Cardiac muscle cell (in vitro differentiated cells and primary cell): Measurements from ENCODE around the gene FHL1. TPM values are rescaled to one million over a fixed set of nuclear protein-coding genes. Genes with fewer than 3 reads are reported as not detected.

Experiments used
- DNase-seq, 2 donors: peaks; one replicate each; pipeline versions ENCODE4 v3.0.0 to v3.0.0-alpha.2; 2010 to 2017; ENCODE audit warnings: low read depth in 1 of 2, low spot score in 1 of 2
- H3K27ac ChIP-seq: fragments of 200-600 bp; sonication (generic); 2 replicates; pipeline ENCODE4 v1.5.1; 2016
- H3K27me3 ChIP-seq: fragments of 200-600 bp; sonication (generic); 2 replicates; pipeline ENCODE4 v1.6.0; 2016; ENCODE audit warnings: control low read depth
- H3K36me3 ChIP-seq: fragments of 200-600 bp; sonication (generic); 2 replicates; pipeline ENCODE4 v1.5.1; 2016; ENCODE audit warnings: control low read depth
- H3K4me1 ChIP-seq: fragments of 200-600 bp; sonication (generic); 2 replicates; pipeline ENCODE4 v1.8.1; 2017; ENCODE audit warnings: low read depth, mild to moderate bottlenecking, mixed run types
- H3K4me3 ChIP-seq: fragments of 200-600 bp; sonication (generic); 2 replicates; pipeline ENCODE4 v1.5.1; 2016; ENCODE audit warnings: mild to moderate bottlenecking
- H3K9me3 ChIP-seq: fragments of 200-600 bp; sonication (generic); 2 replicates; pipeline ENCODE4 v1.5.1; 2017; ENCODE audit warnings: low read depth, mild to moderate bottlenecking, control low read depth
- polyA plus RNA-seq: library from polyadenylated mRNA; unstranded; fragments of >200 nt; fragmentation: Nextera tagmentation; extraction: Ambion mirVana; gene quantifications from 2 replicates; pipeline ENCODE4 v1.2.1, GENCODE V29; 2016
- total RNA-seq: library from RNA; depleted of rRNA; stranded (reverse); fragments of >200 nt; gene quantifications from 2 replicates; pipeline ENCODE4 v1.2.3, GENCODE V29; 2016
- TF ChIP-seq, protein P1 (sequence below): IDR thresholded peaks from 2 replicates; pipeline ENCODE4 v1.5.1; 2012; ENCODE audit warnings: low read depth, mild to moderate bottlenecking, low read length

Gene FHL1
- total and polyA plus RNA-seq, 2 experiments from 2014 or later = 23.5 to 38.9 TPM

DNA sequence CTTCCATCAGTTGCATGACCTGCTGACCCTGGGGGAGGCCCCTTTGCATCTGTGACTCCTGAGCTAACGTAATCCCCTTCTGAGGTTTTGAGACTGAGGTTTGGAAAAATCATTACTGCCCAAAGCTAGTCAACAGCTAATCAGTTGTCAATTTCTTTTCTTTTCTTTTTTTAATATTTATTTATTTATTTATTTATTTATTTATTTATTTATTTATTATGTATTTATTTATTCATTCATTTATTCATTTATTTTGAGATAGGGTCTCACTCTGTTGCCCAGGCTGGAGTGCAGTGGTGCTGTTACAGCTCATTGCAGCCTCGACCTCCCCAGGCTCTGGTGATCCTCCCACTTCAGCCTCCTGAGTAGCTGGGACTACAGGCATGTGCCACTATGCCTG lies 25.1 kb upstream of the FHL1 start:
- Histone ChIP-seq H3K27me3 (no peaks in the 10 kb centered on the region), H3K36me3 (no peaks in the 10 kb centered on the region), H3K27ac (no peak overlapping the region), H3K9me3 (no peaks in the 10 kb centered on the region), H3K4me3 (no peak overlapping the region), H3K4me1 (peaks cover 4% of the 10 kb centered on the region)
- TF ChIP-seq, protein P1, sequence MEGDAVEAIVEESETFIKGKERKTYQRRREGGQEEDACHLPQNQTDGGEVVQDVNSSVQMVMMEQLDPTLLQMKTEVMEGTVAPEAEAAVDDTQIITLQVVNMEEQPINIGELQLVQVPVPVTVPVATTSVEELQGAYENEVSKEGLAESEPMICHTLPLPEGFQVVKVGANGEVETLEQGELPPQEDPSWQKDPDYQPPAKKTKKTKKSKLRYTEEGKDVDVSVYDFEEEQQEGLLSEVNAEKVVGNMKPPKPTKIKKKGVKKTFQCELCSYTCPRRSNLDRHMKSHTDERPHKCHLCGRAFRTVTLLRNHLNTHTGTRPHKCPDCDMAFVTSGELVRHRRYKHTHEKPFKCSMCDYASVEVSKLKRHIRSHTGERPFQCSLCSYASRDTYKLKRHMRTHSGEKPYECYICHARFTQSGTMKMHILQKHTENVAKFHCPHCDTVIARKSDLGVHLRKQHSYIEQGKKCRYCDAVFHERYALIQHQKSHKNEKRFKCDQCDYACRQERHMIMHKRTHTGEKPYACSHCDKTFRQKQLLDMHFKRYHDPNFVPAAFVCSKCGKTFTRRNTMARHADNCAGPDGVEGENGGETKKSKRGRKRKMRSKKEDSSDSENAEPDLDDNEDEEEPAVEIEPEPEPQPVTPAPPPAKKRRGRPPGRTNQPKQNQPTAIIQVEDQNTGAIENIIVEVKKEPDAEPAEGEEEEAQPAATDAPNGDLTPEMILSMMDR = no peak
- DNase-seq = no peak

DNA sequence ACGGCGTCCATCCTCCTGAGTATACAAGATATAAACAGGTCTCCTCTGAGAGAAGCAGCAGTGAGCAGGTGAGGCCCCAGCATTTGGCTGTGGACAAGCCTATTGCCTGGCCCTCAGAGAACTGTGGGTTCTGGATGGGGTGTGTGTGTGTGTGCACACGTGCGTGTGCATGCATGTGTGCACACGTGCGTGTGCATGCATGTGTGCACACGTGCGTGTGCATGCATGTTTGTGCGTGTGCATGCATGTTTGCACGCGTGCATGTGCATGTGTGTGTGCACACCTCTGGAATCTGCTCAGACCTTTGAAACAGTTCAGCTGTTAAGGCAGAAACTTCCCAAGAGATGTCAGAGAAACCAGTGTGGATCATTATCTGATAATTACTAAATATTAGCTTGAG lies 22.2 kb upstream of the FHL1 start:
- no peaks in the 10 kb centered on the region for H3K9me3 ChIP-seq
- peaks cover 7% of the 10 kb centered on the region for H3K4me1 ChIP-seq
- no peak overlapping the region for H3K4me3 ChIP-seq
- TF ChIP-seq, protein P1 = no peak
- no peaks in the 10 kb centered on the region for H3K27me3 ChIP-seq
- H3K27ac ChIP-seq = no peak overlapping the region
- H3K36me3 ChIP-seq = no peaks in the 10 kb centered on the region
- DNase-seq = no peak

DNA sequence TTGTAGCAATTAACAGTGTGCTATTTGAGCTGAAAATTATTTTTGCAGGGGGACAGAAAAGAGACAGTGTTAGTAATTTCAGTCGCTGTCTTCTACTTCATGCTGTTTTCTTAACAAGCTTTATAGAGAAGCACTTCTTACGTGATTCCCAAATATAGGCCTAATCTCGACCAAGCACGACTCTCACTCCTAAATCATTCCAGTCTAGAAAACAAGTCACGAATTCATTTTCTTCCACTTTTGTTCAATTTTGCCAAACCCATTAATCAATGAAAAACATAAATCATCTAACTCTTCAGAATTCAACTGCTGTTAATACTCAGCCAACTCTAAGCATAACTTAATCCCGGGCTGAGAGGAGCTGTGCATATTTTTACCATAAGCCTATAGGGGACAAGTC lies 21.0 kb upstream of the FHL1 start:
- H3K27ac ChIP-seq = no peak overlapping the region
- no peaks in the 10 kb centered on the region for H3K27me3 ChIP-seq
- H3K4me1 ChIP-seq = peaks cover 7% of the 10 kb centered on the region
- H3K4me3 ChIP-seq = no peak overlapping the region
- TF ChIP-seq, protein P1 = no peak
- DNase-seq = no peak
- no peaks in the 10 kb centered on the region for H3K9me3 ChIP-seq
- H3K36me3 ChIP-seq = no peaks in the 10 kb centered on the region

DNA sequence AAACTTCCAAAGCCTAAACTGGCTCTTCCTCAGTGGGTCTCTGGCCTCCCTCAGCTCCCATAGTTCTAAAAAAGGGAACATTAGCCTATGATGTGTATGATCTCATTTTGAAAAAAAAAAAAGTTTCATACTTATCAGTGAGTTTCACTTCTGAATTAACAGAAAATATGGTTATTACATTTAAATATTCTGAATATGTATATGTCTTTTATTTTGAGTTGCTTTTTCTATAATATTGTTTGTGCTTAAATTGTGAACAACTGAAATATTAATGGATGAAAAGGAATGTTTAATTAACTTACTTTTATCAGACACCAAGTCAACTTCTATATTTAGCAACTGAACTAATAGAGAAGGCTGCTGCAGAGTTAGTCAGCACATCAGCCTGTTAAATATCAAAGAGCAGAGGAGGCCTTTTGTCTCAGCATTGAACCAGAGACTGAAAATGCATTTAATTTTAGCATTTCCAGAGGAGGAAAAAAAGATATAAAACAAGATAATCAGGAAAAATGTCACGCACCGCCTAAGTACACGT lies 20.4 kb upstream of the FHL1 start:
- Histone ChIP-seq H3K9me3 (no peaks in the 10 kb centered on the region), H3K4me3 (no peak overlapping the region), H3K4me1 (peaks cover 7% of the 10 kb centered on the region), H3K27ac (peak overlapping the region; percentile 15), H3K36me3 (no peaks in the 10 kb centered on the region), H3K27me3 (no peaks in the 10 kb centered on the region)
- TF ChIP-seq, protein P1 = no peak
- DNase-seq = peak in 1 of 2 donors; percentile 9

DNA sequence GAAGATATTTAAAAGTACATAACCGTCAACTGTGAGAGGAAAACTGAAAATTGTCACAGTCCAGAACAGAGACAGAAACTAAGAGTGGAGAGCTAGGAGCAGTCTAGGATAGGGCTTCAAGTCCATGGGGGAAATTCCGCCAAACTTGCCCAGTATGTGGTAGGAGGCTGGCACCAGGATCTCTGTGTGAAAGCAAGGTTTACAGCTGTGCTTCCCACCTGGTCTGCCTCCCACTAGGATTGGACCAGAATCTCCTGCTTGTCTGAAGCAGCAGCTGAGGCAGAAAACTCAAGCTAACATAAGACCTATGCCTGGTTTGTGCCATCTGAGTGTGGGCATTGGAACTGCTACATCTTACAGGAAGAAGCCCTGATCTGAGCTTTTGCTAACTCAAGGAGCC lies 18.6 kb upstream of the FHL1 start:
- Histone ChIP-seq H3K4me1 (peaks cover 7% of the 10 kb centered on the region), H3K36me3 (no peaks in the 10 kb centered on the region), H3K4me3 (no peak overlapping the region), H3K9me3 (no peaks in the 10 kb centered on the region), H3K27ac (no peak overlapping the region), H3K27me3 (no peaks in the 10 kb centered on the region)
- DNase-seq = no peak
- TF ChIP-seq, protein P1 = no peak
